Left ventricle myocardium inferior (tissue), 1 donor: Measurements from ENCODE around the gene EP400. TPM values are rescaled to one million over a fixed set of nuclear protein-coding genes. Genes with fewer than 3 reads are reported as not detected.

ENCODE experiments used
- DNase-seq: peaks from one replicate; pipeline ENCODE4 v3.0.0-alpha.2; 2020
- H3K27ac ChIP-seq: fragments of 200-600 bp; replicated peaks from 2 replicates; pipeline ENCODE4 v1.8.0; 2021
- H3K27me3 ChIP-seq: fragments of 200-600 bp; 2 replicates; pipeline ENCODE4 v1.8.0; 2021; ENCODE audit warnings: low read depth
- H3K36me3 ChIP-seq: fragments of 200-600 bp; 2 replicates; pipeline ENCODE4 v1.8.0; 2021
- H3K4me1 ChIP-seq: fragments of 200-600 bp; 2 replicates; pipeline ENCODE4 v1.8.0; 2021
- H3K4me3 ChIP-seq: fragments of 200-600 bp; 2 replicates; pipeline ENCODE4 v1.8.0; 2021; ENCODE audit warnings: mild to moderate bottlenecking, moderate library complexity
- H3K9me3 ChIP-seq: fragments of 200-600 bp; replicated peaks from 2 replicates; pipeline ENCODE4 v1.8.0; 2021
- intact Hi-C: fragments of 100-400 bp; cut with micrococcal nuclease; formaldehyde crosslinking; loops from one replicate; pipeline ENCODE4 v1.11.0; 2022
- total RNA-seq: library from RNA; stranded (reverse); fragmentation: NEBNext Ultra II Directional; extraction: Animal tissue kit (Norgen Biotek cat#: 25700); gene quantifications from one replicate; pipeline ENCODE4 v1.2.1, GENCODE V29; 2021
- TF ChIP-seq, protein P1 (sequence below): fragments of 200-600 bp; IDR thresholded peaks from 2 replicates; pipeline ENCODE4 v1.8.0; 2021; ENCODE audit warnings: antibody characterized with exemption, mild to moderate bottlenecking, borderline replicate concordance
- donor health status: DM: no; HTN: yes; CAD: no; lungs with severe emphysema.

Gene EP400
- total RNA-seq, 1 donor from 2014 or later = 15.3 TPM

DNA sequence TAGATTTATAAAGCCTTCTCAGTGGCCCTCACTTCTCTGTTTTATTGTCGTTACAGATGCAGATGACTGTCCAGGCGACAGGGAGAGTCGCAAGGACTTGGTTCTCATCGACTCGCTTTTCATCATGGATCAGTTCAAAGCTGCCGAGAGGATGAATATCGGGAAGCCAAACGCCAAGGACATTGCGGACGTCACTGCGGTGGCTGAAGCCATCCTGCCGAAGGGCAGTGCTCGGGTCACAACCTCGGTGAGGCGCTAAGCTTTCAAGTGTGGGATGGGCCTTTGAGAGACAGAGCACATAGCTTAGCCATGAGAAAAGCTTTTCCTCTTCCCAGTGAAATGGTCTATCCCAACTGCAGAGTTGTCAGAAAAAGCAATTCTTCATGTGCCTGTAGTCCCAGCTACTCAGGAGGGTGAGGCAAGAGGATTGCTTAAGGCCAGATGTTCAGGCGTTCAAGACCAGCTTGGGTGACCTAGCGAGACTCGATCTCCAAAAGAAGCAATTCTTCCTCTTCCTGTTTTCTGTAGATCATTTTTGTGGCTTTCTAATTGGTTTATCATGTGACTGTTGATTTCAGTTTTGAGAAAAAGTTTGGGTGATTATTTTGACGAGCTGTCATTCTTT lies 56.4 kb downstream of the EP400 start:
- Histone ChIP-seq H3K4me3 (no peak overlapping the region), H3K4me1 (no peaks in the 10 kb centered on the region), H3K36me3 (peaks cover 62% of the 10 kb centered on the region), H3K9me3 (no peaks in the 10 kb centered on the region), H3K27me3 (no peaks in the 10 kb centered on the region), H3K27ac (no peak overlapping the region)
- TF ChIP-seq, protein P1, sequence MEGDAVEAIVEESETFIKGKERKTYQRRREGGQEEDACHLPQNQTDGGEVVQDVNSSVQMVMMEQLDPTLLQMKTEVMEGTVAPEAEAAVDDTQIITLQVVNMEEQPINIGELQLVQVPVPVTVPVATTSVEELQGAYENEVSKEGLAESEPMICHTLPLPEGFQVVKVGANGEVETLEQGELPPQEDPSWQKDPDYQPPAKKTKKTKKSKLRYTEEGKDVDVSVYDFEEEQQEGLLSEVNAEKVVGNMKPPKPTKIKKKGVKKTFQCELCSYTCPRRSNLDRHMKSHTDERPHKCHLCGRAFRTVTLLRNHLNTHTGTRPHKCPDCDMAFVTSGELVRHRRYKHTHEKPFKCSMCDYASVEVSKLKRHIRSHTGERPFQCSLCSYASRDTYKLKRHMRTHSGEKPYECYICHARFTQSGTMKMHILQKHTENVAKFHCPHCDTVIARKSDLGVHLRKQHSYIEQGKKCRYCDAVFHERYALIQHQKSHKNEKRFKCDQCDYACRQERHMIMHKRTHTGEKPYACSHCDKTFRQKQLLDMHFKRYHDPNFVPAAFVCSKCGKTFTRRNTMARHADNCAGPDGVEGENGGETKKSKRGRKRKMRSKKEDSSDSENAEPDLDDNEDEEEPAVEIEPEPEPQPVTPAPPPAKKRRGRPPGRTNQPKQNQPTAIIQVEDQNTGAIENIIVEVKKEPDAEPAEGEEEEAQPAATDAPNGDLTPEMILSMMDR = no peak
- intact Hi-C loops = no loop called here
- no peak for DNase-seq

DNA sequence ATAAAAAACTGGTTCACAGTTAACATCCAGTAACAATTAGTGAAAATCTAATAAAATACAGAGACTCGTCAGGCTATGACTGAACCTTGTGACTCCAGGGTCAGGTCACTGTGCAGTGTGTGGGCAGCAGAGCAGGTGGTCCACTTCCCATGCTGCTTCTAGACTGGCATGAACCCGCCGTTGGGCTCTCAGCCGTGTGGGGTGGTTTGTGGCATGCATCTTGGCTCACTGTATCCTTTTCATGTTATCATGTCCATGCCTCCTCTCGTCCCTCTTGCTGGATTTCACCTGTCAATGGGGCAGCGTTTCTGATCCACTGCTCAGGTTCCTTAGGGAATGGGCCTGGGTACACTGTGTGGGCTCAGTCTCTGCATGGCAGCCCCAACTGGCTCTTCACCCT lies 57.3 kb downstream of the EP400 start:
- H3K4me3 ChIP-seq = no peak overlapping the region
- intact Hi-C loops = no loop called here
- H3K9me3 ChIP-seq = no peaks in the 10 kb centered on the region
- H3K27ac ChIP-seq = no peak overlapping the region
- no peaks in the 10 kb centered on the region for H3K4me1 ChIP-seq
- TF ChIP-seq, protein P1 = no peak
- H3K36me3 ChIP-seq = peaks cover 71% of the 10 kb centered on the region
- DNase-seq = no peak
- no peaks in the 10 kb centered on the region for H3K27me3 ChIP-seq

DNA sequence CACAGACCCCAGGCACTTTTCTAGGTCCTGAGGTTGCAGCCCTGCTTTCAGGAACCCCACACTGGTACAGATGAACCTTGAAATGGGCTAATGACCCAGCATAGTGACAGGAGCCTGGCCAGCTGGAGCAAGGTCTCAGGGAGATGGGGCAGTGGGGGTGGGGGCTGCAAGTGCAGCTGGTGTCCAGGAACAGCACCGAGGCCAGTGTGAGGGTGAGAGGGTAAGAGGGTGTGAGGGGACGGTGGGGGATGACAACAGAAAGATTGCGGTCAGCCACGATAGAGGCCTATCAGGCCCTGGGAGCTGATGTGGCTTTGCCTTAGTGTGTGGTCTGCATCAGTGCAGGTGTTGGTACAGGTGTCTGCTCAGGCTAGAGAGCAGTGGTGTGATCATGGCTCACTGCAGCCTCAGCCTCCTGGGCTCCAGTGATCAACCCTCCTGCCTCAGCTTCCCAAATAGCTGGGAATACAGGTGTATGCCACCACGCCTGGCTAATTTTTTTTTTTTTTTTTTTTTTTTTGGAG lies 59.7 kb downstream of the EP400 start:
- TF ChIP-seq, protein P1 = no peak
- Histone ChIP-seq H3K4me1 (no peaks in the 10 kb centered on the region), H3K27ac (no peak overlapping the region), H3K9me3 (no peaks in the 10 kb centered on the region), H3K4me3 (no peak overlapping the region), H3K36me3 (peaks cover 88% of the 10 kb centered on the region), H3K27me3 (no peaks in the 10 kb centered on the region)
- intact Hi-C loops = no loop called here
- no peak for DNase-seq

DNA sequence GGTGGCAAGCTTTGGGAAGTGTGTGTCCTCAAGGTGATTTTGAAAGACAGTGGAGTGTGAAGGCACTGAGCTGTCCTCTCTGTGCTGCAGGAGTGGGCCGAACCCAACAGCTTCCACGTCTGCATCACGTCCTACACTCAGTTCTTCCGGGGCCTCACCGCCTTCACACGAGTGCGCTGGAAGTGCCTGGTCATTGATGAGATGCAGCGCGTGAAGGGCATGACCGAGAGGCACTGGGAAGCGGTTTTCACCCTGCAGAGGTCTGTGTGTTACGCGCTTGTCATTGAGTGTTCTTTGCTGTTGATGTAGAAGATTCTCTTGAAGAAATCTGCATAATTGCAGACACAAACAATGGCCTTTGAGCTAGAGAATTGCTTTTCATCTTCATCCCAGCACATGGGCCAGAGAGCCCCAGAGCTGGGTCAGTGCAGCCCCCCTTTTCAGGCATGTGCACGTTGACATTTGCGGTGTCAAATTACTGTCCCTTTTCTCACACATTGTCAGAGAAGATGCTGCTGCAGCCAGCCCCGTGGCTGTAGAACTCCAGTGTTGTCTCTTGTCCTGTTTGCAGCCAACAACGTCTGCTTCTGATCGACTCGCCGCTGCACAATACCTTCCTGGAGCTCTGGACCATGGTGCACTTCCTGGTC lies 63.3 kb downstream of the EP400 start:
- no peaks in the 10 kb centered on the region for H3K4me1 ChIP-seq
- DNase-seq = no peak
- H3K4me3 ChIP-seq = no peak overlapping the region
- intact Hi-C loops = no loop called here
- H3K36me3 ChIP-seq = peaks cover 89% of the 10 kb centered on the region
- TF ChIP-seq, protein P1 = no peak
- no peak overlapping the region for H3K27ac ChIP-seq
- H3K9me3 ChIP-seq = no peaks in the 10 kb centered on the region
- H3K27me3 ChIP-seq = no peaks in the 10 kb centered on the region

DNA sequence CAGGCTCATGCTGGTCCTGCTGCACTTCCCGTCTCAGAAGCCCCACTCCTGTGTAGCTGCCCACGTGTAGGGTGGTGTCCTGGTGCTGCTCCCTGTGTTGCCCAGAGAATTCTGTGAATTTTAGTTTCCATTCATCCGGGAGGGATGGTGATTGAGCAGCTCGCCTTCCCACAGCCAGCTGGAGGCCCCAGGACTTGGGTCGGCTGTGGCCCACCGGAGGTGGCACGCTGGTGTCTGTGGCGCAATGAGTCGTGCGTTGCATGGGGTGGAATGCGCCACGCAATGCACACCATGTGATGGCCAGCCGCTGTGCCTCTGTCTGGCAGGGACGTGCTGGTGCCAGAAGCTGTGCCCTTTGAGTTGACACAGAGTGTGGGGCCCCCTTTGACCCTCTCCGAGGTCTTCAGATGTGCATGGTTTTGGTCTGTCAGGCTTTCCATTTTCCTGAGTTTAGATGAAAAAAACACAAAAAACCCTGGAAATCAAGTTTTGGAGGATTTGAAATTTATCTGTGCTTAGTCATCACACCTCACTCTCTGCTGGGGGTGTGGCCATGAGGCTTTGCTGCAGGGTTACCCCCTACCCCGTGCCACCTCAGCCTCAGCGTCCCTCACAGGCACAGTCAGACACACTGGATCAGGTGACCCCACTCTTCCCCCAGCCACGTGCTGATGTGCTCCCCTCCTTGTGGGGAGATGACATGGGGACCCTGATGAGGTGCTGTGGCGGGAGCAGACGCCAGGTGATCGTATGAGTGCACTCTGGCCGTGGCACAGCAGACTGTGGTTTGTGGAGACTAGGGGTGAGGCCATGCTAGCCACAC lies 64.6 kb downstream of the EP400 start:
- no peak for DNase-seq
- H3K4me1 ChIP-seq = no peaks in the 10 kb centered on the region
- H3K4me3 ChIP-seq = no peak overlapping the region
- H3K9me3 ChIP-seq = no peaks in the 10 kb centered on the region
- TF ChIP-seq, protein P1 = no peak
- no peak overlapping the region for H3K27ac ChIP-seq
- H3K36me3 ChIP-seq = peaks cover 95% of the 10 kb centered on the region
- no peaks in the 10 kb centered on the region for H3K27me3 ChIP-seq
- intact Hi-C loops = no loop called here
